GM12891 (cell line): ENCODE data around the gene DUSP6.

ENCODE experiments used
- PAX5 ChIP-seq: IDR thresholded peaks from 2 replicates; pipeline ENCODE4 v1.6.1; 2011; ENCODE audit warnings: low read length, moderate library complexity, mild to moderate bottlenecking; ENCODE audit not compliant: insufficient read depth, severe bottlenecking
- POLR2A ChIP-seq: IDR thresholded peaks from 2 replicates; pipeline ENCODE4 v1.6.1; 2011; ENCODE audit warnings: low read depth, low read length, control low read depth
- POLR2AphosphoS5 ChIP-seq: IDR thresholded peaks from 2 replicates; pipeline ENCODE4 v1.6.1; 2011; ENCODE audit warnings: low read depth, low read length, control low read depth
- POU2F2 ChIP-seq: IDR thresholded peaks from 2 replicates; pipeline ENCODE4 v1.6.1; 2011; ENCODE audit warnings: low read depth, mild to moderate bottlenecking, control low read depth, low read length, moderate library complexity
- SPI1 ChIP-seq: IDR thresholded peaks from 2 replicates; pipeline ENCODE4 v1.6.1; 2011; ENCODE audit warnings: low read depth, low read length, control low read depth
- TAF1 ChIP-seq: IDR thresholded peaks from 2 replicates; pipeline ENCODE4 v1.6.1; 2011; ENCODE audit warnings: low read depth, low read length, control low read depth

DNA sequence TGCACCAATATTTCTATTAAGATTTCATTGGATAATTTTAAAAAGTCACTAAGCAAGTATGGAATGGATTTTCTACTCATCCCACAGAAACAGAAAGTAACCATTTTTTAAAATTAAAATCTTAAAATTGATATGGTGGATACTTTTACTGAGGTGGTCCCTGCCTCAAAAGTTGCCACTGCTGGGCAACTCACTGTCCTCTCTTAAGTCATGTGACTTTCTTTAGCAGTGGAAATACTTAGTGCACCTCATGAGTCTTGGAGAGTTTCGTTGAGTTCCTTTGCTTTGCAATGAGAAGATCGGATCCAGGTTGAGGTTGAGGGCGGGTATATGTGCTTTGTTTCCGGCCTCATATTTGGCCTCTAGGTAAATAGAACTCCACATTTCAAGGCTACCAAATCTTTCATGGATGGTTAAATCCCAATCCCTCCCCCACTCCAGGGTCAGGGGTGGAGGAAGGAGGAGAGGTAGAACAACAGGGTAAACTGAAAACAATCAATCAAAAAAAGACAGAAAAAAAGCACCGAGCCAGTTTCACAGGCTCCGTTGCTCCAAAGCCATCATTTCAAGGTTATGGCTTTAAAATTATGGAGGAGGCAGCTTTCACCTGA is 39.5 kb upstream of the DUSP6 start:
- TF ChIP-seq POLR2A, result no peak
- TF ChIP-seq TAF1, result no peak
- no peak for TF ChIP-seq POLR2AphosphoS5
- TF ChIP-seq SPI1, result no peak
- TF ChIP-seq POU2F2, result no peak
- TF ChIP-seq PAX5, result no peak
